Endodermal cell (in vitro differentiated cells): ENCODE results near the gene CHRNB1. TPM values are rescaled to one million over a fixed set of nuclear protein-coding genes. Genes with fewer than 3 reads are reported as not detected.
"Not testable (repeated sequence)": the region's sequence is repeated elsewhere in the genome, so short reads cannot be mapped to it uniquely, and the experiment has no call there.

Source experiments
- DNase-seq: peaks from one replicate; pipeline ENCODE4 v3.0.0-alpha.2; 2017
- H3K27ac ChIP-seq: 2 replicates; pipeline ENCODE4 v1.5.1; 2013; ENCODE audit warnings: mild to moderate bottlenecking, low read depth, low read length, moderate library complexity
- H3K27me3 ChIP-seq: 2 replicates; pipeline ENCODE4 v1.6.1; 2013; ENCODE audit warnings: mild to moderate bottlenecking, low read length, moderate library complexity; ENCODE audit not compliant: insufficient read depth, control insufficient read depth, poor library complexity, severe bottlenecking
- H3K36me3 ChIP-seq: 2 replicates; pipeline ENCODE4 v1.7.0; 2013; ENCODE audit warnings: mild to moderate bottlenecking, low read length, moderate library complexity; ENCODE audit not compliant: control insufficient read depth, insufficient read depth
- H3K4me1 ChIP-seq: one replicate; pipeline ENCODE4 v1.7.0; 2013; ENCODE audit warnings: low read length; ENCODE audit not compliant: control insufficient read depth, insufficient read depth
- H3K4me3 ChIP-seq: 2 replicates; pipeline ENCODE4 v1.5.1; 2013; ENCODE audit warnings: mild to moderate bottlenecking, low read length, moderate library complexity
- H3K9ac ChIP-seq: 2 replicates; pipeline ENCODE4 v1.6.1; 2013; ENCODE audit warnings: mild to moderate bottlenecking, low read length, moderate library complexity; ENCODE audit not compliant: poor library complexity, severe bottlenecking; ENCODE audit errors: extremely low read depth
- H3K9me3 ChIP-seq: 2 replicates; pipeline ENCODE4 v1.6.1; 2013; ENCODE audit warnings: mild to moderate bottlenecking, low read length, moderate library complexity; ENCODE audit not compliant: control insufficient read depth
- H3K27ac Mint-ChIP-seq: 2 replicates; pipeline ENCODE4 v1.8.0; 2020; ENCODE audit warnings: mixed read lengths
- H3K27me3 Mint-ChIP-seq: 2 replicates; pipeline ENCODE4 v1.8.0; 2021; ENCODE audit warnings: mild to moderate bottlenecking, mixed read lengths; ENCODE audit not compliant: insufficient read depth
- H3K36me3 Mint-ChIP-seq: 2 replicates; pipeline ENCODE4 v1.8.0; 2020; ENCODE audit warnings: low read depth, mixed read lengths
- H3K4me1 Mint-ChIP-seq: 2 replicates; pipeline ENCODE4 v1.8.0; 2020; ENCODE audit warnings: mixed read lengths
- H3K4me3 Mint-ChIP-seq: 2 replicates; pipeline ENCODE4 v1.8.0; 2020; ENCODE audit warnings: mild to moderate bottlenecking, moderate library complexity, mixed read lengths
- H3K9me3 Mint-ChIP-seq: 2 replicates; pipeline ENCODE4 v1.8.0; 2020; ENCODE audit warnings: mild to moderate bottlenecking, mixed read lengths
- WGBS, 2 experiments: methylation state at CpG; one replicate each; pipeline versions ENCODE4 v1.1.5 to v1.1.7; 2013; ENCODE audit warnings: missing lambda C conversion rate in 2 of 2, mixed read lengths in 1 of 2; ENCODE audit not compliant: insufficient coverage in 1 of 2, insufficient read length in 1 of 2; 5-methylcytosine and 5-hydroxymethylcytosine counted together
- total RNA-seq, 2 donors: library from RNA; stranded (reverse); fragmentation: NEBNext Ultra II Directional in 1 of 2; extraction: Animal tissue kit (Norgen Biotek cat#: 25700) in 1 of 2; gene quantifications; 2 replicates in 1 of 2; 3 replicates in 1 of 2; pipeline ENCODE4 v1.2.1, GENCODE V29; 2021
- TF ChIP-seq, protein P1 (sequence below): fragments of 200-600 bp; sonication (generic); conservative IDR thresholded peaks from 2 replicates; pipeline ENCODE4 v1.5.0; 2021; ENCODE audit warnings: antibody characterized with exemption, mild to moderate bottlenecking

The CHRNB1 gene
- total RNA-seq, 2 donors from 2014 or later: 8.7 to 11.6 TPM

DNA sequence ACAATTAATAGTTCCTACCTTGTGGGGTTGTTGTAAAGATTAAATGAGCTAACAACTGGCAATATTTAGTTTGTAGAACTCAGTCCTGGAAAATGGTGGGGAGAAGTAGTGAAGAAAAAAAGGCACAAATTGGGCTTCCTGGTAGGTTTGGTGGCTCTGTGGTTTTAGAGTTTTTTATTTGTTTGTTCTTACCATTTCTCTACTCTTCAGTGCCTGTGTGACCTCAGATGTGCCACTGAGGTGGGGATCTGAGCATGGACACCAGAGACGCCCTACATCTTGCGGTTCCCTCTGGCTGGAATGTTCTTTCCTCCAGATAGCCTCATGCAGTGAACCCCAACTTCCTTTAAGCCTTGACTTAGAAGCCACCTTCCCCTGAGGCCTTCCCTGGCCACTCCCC, 26.9 kb downstream of the CHRNB1 start:
- Histone ChIP-seq H3K4me3 (no peak overlapping the region), H3K9ac (no peak overlapping the region), H3K9me3 (no peaks in the 10 kb centered on the region), H3K27ac (no peak overlapping the region), H3K27me3 (no peaks in the 10 kb centered on the region), H3K36me3 (peaks cover 7% of the 10 kb centered on the region), H3K4me1 (peaks cover 3% of the 10 kb centered on the region)
- Mint-ChIP-seq H3K9me3 (no peaks in the 10 kb centered on the region), H3K4me3 (no peak overlapping the region), H3K36me3 (peaks cover 9% of the 10 kb centered on the region), H3K4me1 (peaks cover 5% of the 10 kb centered on the region), H3K27me3 (no peaks in the 10 kb centered on the region), H3K27ac (no peak overlapping the region)
- no peak for DNase-seq
- WGBS, 2 experiments: 95 to 100% methylated on average over 2 of the region's 2 CpGs
- TF ChIP-seq, protein P1, sequence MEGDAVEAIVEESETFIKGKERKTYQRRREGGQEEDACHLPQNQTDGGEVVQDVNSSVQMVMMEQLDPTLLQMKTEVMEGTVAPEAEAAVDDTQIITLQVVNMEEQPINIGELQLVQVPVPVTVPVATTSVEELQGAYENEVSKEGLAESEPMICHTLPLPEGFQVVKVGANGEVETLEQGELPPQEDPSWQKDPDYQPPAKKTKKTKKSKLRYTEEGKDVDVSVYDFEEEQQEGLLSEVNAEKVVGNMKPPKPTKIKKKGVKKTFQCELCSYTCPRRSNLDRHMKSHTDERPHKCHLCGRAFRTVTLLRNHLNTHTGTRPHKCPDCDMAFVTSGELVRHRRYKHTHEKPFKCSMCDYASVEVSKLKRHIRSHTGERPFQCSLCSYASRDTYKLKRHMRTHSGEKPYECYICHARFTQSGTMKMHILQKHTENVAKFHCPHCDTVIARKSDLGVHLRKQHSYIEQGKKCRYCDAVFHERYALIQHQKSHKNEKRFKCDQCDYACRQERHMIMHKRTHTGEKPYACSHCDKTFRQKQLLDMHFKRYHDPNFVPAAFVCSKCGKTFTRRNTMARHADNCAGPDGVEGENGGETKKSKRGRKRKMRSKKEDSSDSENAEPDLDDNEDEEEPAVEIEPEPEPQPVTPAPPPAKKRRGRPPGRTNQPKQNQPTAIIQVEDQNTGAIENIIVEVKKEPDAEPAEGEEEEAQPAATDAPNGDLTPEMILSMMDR: no peak

DNA sequence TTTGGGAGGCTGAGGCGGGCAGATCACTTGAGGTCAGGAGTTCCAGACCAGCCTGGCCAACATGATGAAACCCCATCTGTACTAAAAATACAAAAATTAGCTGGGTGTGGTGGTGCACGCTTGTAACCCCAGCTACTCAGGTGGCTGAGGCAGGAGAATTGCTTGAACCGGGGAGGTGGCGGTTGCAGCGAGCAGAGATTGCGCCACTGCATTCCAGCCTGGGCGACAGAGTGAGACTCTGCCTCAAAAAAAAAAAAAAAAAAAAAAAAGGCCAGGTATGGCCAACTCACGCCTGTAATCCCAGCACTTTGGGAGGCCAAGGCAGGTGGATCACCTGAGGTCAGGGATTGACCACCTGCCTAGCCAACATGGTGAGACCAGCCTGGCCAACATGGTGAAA, 29.9 kb downstream of the CHRNB1 start:
- H3K4me3 Mint-ChIP-seq, H3K27ac Mint-ChIP-seq, H3K9me3 ChIP-seq, H3K27me3 Mint-ChIP-seq, H3K36me3 ChIP-seq, DNase-seq, H3K9ac ChIP-seq, H3K9me3 Mint-ChIP-seq, H3K27ac ChIP-seq, H3K4me3 ChIP-seq, H3K36me3 Mint-ChIP-seq, H3K27me3 ChIP-seq: not testable (repeated sequence)
- peaks cover 19% of the 10 kb centered on the region for H3K4me1 Mint-ChIP-seq
- peaks cover 13% of the 10 kb centered on the region for H3K4me1 ChIP-seq
- 89 to 93% methylated on average over 5 to 8 of the region's 8 CpGs for WGBS, 2 experiments

DNA sequence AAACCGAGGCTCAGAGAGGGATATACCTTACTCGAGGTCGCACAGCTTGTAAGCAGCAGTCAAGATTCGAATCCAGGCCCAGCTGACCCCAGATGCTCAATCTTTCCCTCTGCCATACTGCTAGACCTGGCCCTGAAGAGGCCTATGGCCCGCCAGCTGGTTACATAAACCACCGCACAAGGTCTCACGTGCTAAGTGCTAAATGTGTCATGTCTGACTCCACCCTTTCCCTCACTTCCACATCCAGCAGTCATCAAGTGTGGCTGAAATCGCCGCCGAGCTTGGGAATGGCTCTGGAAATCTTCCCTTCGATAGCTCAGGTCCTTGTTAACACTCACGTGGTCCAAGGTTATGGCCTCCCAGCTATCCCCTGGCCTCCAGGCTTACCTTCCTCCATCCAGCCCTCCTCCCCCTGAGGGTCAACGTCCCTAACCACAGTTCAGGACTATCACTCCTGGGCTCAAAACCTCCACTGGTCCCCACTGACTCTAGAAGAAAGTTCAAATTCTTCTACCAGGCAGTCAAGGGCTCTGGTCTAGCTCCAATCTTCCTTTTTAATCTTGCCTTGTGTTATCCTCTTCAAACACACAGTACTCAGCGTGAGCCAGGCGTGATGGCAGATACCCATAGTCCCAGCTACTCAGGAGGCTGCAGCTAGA, 31.0 kb downstream of the CHRNB1 start:
- Histone ChIP-seq H3K36me3 (no peaks in the 10 kb centered on the region), H3K27me3 (no peaks in the 10 kb centered on the region), H3K4me3 (no peak overlapping the region), H3K27ac (no peak overlapping the region), H3K9ac (no peak overlapping the region), H3K9me3 (no peaks in the 10 kb centered on the region), H3K4me1 (peaks cover 15% of the 10 kb centered on the region)
- 92 to 96% methylated on average over 12 to 15 of the region's 15 CpGs for WGBS, 2 experiments
- H3K36me3 Mint-ChIP-seq: peaks cover 4% of the 10 kb centered on the region
- H3K9me3 Mint-ChIP-seq: no peaks in the 10 kb centered on the region
- H3K4me1 Mint-ChIP-seq: peaks cover 24% of the 10 kb centered on the region
- TF ChIP-seq, protein P1: no peak
- DNase-seq: no peak
- no peaks in the 10 kb centered on the region for H3K27me3 Mint-ChIP-seq
- H3K27ac Mint-ChIP-seq: peak overlapping the region; percentile 41
- no peak overlapping the region for H3K4me3 Mint-ChIP-seq

DNA sequence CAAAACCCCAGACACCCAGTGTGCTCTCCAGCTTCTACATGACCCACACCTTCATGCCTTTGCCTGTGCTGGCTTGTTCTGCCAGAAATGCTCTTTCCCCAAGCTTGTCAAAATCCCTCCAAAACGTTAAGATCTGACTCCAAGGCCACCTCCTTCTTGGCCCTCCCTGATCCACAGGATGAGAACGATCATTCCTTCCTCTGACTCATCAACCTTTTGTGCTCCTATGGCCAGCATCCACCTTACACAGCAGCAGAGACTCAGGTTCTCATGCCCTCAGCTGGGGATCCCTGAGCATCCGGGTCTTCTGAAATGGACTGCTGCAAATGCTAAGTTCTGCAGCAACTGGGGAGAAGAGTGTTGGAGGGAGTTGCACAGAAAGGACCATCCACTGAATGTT, 31.6 kb downstream of the CHRNB1 start:
- Mint-ChIP-seq H3K4me3 (no peak overlapping the region), H3K27me3 (no peaks in the 10 kb centered on the region), H3K4me1 (peaks cover 28% of the 10 kb centered on the region), H3K27ac (peak overlapping the region; percentile 41), H3K36me3 (peaks cover 4% of the 10 kb centered on the region), H3K9me3 (no peaks in the 10 kb centered on the region)
- no peak overlapping the region for H3K9ac ChIP-seq
- no peaks in the 10 kb centered on the region for H3K9me3 ChIP-seq
- TF ChIP-seq, protein P1: no peak
- peak; percentile 63 for DNase-seq
- H3K27me3 ChIP-seq: no peaks in the 10 kb centered on the region
- H3K4me1 ChIP-seq: peaks cover 15% of the 10 kb centered on the region
- no peaks in the 10 kb centered on the region for H3K36me3 ChIP-seq
- H3K4me3 ChIP-seq: no peak overlapping the region
- no peak overlapping the region for H3K27ac ChIP-seq
- WGBS, 2 experiments: 62 to 63% methylated on average over 3 of the region's 3 CpGs
